Measurements from ENCODE around the gene CRYGD. TPM values are rescaled to one million over a fixed set of nuclear protein-coding genes. Genes with fewer than 3 reads are reported as not detected.

CRYGD gene
- total and polyA plus RNA-seq, 10 donors, result not detected

DNA sequence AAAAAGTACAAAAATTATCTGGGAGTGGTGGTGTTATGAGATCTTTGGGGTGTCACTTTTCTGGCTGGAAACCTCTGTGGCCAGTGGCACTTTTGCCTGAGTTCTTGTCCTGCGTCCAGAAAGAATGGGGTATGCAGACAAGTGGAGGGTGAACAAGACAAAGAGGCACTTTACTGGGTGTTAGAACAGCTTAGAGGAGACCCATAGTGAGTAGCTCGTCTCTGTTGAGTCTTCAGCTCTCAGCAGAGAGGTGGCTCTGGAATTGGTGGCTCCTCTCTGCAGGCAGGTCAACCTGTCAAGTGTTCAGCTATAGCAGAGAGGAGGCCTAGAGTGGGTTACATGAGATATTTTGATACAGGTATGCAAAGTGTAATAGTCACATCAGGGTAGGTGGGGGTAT, 26.1 kb downstream of the CRYGD start:
- Histone ChIP-seq H3K9me3 (no peaks in the 10 kb centered on the region), H3K36me3 (no peaks in the 10 kb centered on the region), H3K4me1 (peaks cover 0 to 11% (median 0%) of the 10 kb centered on the region in 6 donors), H3K4me3 (no peak overlapping the region), H3K27me3 (replicated peaks in 1 of 7) (peaks cover 0 to 4% (median 0%) of the 10 kb centered on the region in 7 donors), H3K27ac (no peak overlapping the region)
- intact Hi-C loops (cut with DNase I; ENCODE audit: low total_unique reads), result no loop called here
- 50 to 75% (median 72%) methylated on average over 2 of the region's 2 CpGs for WGBS, 5 donors
- TF ChIP-seq POLR2A (IDR thresholded peaks at IDR 0.05) (no peak), POLR2AphosphoS5 (IDR thresholded peaks at IDR 0.05) (no peak)
- TF ChIP-seq, protein P1, sequence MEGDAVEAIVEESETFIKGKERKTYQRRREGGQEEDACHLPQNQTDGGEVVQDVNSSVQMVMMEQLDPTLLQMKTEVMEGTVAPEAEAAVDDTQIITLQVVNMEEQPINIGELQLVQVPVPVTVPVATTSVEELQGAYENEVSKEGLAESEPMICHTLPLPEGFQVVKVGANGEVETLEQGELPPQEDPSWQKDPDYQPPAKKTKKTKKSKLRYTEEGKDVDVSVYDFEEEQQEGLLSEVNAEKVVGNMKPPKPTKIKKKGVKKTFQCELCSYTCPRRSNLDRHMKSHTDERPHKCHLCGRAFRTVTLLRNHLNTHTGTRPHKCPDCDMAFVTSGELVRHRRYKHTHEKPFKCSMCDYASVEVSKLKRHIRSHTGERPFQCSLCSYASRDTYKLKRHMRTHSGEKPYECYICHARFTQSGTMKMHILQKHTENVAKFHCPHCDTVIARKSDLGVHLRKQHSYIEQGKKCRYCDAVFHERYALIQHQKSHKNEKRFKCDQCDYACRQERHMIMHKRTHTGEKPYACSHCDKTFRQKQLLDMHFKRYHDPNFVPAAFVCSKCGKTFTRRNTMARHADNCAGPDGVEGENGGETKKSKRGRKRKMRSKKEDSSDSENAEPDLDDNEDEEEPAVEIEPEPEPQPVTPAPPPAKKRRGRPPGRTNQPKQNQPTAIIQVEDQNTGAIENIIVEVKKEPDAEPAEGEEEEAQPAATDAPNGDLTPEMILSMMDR (IDR thresholded peaks at IDR 0.05 in 8 of 11, conservative IDR thresholded peaks at IDR 0.05 in 3 of 11), result no peak
- DNase-seq, result no peak

DNA sequence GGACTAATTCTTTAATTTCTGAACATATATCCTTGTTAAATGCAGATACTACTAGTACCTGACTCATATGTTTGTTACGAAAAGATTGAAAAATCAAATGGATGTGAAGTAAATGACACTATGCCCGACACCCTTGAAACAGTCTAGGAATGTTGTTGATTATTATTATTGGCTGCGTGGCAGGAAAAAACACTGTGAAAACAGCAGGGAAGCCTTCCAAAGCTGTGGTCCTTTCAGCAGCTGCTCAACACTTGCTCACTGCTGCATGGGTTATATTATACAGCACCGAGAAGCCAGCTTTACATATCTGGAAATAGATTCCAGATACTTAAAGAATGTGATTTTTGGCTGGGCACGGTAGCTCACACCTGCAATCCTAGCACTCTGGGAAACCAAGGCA, 26.5 kb downstream of the CRYGD start:
- no peak for DNase-seq
- intact Hi-C loops (cut with DNase I; ENCODE audit: low total_unique reads), result no loop called here
- H3K9me3 ChIP-seq, result no peaks in the 10 kb centered on the region
- WGBS, 5 donors, result 81 to 92% (median 90%) methylated on average over 5 of the region's 5 CpGs
- peaks cover 0 to 11% (median 0%) of the 10 kb centered on the region in 6 donors for H3K4me1 ChIP-seq
- H3K27ac ChIP-seq, result no peak overlapping the region
- no peak overlapping the region for H3K4me3 ChIP-seq
- H3K36me3 ChIP-seq, result no peaks in the 10 kb centered on the region
- TF ChIP-seq, protein P1 (IDR thresholded peaks at IDR 0.05 in 8 of 11, conservative IDR thresholded peaks at IDR 0.05 in 3 of 11), result no peak
- no peak for TF ChIP-seq POLR2A (IDR thresholded peaks at IDR 0.05)
- TF ChIP-seq POLR2AphosphoS5 (IDR thresholded peaks at IDR 0.05), result no peak
- H3K27me3 ChIP-seq (replicated peaks in 1 of 7), result peaks cover 0 to 4% (median 0%) of the 10 kb centered on the region in 7 donors

- intact Hi-C loops (cut with DNase I; ENCODE audit: low total_unique reads), result no loop called here
- no peak overlapping the region for H3K27ac ChIP-seq
- no peak for DNase-seq
- H3K4me1 ChIP-seq, result peaks cover 0 to 11% (median 0%) of the 10 kb centered on the region in 6 donors
- 80 to 86% (median 84%) methylated on average over 3 of the region's 3 CpGs for WGBS, 5 donors
- no peaks in the 10 kb centered on the region for H3K36me3 ChIP-seq
- peaks cover 0 to 4% (median 0%) of the 10 kb centered on the region in 7 donors for H3K27me3 ChIP-seq (replicated peaks in 1 of 7)
- no peak overlapping the region for H3K4me3 ChIP-seq
- TF ChIP-seq POLR2A (IDR thresholded peaks at IDR 0.05), result no peak
- no peak for TF ChIP-seq POLR2AphosphoS5 (IDR thresholded peaks at IDR 0.05)
- TF ChIP-seq, protein P1 (IDR thresholded peaks at IDR 0.05 in 8 of 11, conservative IDR thresholded peaks at IDR 0.05 in 3 of 11), result no peak
- no peaks in the 10 kb centered on the region for H3K9me3 ChIP-seq
Measured at GRCh38 chr2:208097313-208097712, 27.0 kb downstream of the CRYGD start.

DNA sequence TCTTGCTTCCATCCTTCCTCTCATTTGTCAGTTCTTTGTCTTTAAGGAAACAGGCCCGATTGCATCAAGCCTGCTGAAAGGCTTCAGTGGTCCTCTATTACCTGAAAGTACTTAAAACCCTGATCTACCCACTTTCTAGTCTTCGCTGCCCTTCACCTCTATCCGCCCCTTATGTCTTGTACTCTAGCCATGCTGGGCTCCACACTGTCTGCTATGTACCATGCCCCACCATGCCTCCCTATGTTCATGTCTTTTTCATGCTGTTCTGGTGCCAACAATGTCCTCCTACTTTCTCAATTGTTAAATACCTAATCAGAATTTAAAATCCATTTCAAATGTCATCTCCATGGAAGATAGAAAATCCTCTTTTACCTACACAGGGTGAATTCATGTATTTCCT, 28.2 kb downstream of the CRYGD start:
- TF ChIP-seq POLR2A (IDR thresholded peaks at IDR 0.05), result no peak
- TF ChIP-seq, protein P1 (IDR thresholded peaks at IDR 0.05 in 8 of 11, conservative IDR thresholded peaks at IDR 0.05 in 3 of 11), result no peak
- no peak for TF ChIP-seq POLR2AphosphoS5 (IDR thresholded peaks at IDR 0.05)
- Histone ChIP-seq H3K4me1 (peaks cover 0 to under 1% (median 0%) of the 10 kb centered on the region in 6 donors), H3K36me3 (no peaks in the 10 kb centered on the region), H3K9me3 (no peaks in the 10 kb centered on the region), H3K27me3 (replicated peaks in 1 of 7) (peaks cover 0 to 4% (median 0%) of the 10 kb centered on the region in 7 donors), H3K4me3 (no peak overlapping the region), H3K27ac (no peak overlapping the region)
- 56 to 73% (median 65%) methylated on average over 3 of the region's 3 CpGs for WGBS, 5 donors
- intact Hi-C loops (cut with DNase I; ENCODE audit: low total_unique reads), result no loop called here
- no peak for DNase-seq

Measured in spleen (tissue), 11 donors.